Measurements from ENCODE around the gene EPHX1. TPM values are rescaled to one million over a fixed set of nuclear protein-coding genes. Genes with fewer than 3 reads are reported as not detected.
"Not testable (repeated sequence)": the region's sequence is repeated elsewhere in the genome, so short reads cannot be mapped to it uniquely, and the experiment has no call there.

Gene EPHX1
- total RNA-seq: 7.1 and 12.4 TPM in 2 replicates

DNA sequence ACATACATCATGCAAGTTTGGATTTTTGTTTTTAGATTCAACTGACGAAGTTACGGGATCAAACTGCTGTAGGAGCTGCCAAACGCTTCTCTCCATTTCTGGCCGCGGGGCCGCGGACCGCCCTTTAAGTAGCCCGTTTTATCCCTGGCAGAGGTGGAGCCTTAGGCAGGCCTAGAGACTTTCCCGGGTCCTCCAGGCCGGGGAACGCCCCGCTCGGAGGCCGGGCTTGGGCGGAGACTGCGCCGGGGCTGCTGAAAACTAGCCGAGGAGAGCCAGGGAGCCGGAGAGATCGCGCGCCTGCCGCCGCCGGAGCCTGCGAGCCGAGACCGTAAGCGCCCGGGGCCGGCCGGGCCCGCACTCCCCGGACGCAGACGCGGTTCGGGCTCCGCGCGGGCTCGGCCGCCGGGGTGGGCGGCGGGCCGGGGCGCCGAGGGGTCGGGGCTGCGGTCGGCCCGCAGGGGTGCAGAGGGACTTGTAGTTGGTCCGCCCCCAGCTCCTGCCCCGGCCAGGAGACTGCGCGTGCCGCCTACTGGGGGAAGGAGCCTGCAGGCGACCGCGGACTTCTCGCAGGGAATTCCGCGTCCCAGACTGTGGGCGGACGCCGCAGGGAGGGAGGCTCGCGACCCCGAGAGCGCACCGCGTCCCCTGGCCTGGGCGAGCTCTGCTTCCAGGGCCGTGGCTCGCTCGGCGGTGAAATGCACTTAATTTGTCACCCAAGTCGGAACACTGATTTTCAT is at the start of gene EPHX1:
EPHX1 (plus strand) TSS at position 283 of the 737 bp plus-strand sequence. CDS start 18,606 bp downstream, outside the sequence.
- peak; percentile 48 for DNase-seq (ENCODE audit: low read depth, low spot score)

DNA sequence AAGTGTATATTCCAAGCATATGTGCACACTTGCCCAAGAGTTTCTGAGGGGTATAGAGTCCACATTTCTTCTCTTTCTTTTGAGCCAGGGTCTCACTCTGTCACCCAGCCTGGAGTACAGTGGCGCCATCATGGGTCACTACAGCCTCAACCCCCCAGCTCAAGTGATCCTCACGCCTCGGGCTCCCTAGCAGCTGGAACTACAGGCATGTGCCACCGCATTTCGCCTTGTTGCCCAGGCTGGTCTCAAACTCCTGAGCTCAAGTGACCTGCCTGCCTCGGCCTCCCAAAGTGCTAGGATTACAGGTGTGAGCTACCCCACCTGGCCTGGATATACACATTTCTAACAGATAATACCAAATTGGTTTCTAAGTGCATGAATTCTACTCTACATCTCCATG is 49.4 kb upstream of the EPHX1 start:
- DNase-seq (ENCODE audit: low read depth, low spot score): no peak

DNA sequence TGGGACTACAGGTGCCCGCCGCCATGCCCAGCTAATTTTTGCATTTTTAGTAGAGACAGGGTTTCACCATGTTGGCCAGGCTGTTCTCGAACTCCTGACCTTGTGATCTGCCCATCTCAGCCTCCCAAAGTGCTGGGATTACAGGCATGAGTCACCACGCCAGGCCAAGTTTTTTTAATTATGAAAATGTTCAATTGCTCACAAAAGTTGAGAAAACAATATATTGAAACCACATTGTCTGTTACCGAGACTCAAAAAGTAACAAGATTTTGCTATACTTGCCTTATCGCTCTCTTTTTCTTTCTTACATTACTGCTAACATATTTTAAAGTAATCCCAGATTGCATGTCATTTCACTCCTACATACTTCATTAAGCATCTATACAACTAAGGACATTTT is 48.5 kb upstream of the EPHX1 start:
- DNase-seq (ENCODE audit: low read depth, low spot score): not testable (repeated sequence)

DNA sequence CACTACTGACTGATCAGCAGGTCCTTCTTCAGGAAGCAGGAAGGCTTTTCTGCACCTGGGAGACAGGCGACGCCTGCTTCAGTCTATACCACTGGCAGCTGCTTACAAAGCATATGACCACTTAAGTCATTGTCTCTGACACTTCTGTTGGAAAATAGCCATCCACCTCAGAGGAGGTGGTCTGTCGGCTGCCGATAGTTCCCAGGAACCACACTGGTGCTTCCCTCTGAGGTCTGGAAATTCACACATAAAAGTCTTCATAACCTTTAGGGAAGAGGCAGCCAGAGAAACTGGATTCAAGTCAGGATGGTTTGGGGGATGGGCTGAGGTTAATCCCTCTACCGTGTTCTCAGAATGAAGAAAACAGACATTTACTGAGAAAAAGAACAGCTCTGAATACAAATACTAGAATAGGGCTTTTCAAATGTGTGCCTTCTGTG is 47.9 kb upstream of the EPHX1 start:
- no peak for DNase-seq (ENCODE audit: low read depth, low spot score)

DNA sequence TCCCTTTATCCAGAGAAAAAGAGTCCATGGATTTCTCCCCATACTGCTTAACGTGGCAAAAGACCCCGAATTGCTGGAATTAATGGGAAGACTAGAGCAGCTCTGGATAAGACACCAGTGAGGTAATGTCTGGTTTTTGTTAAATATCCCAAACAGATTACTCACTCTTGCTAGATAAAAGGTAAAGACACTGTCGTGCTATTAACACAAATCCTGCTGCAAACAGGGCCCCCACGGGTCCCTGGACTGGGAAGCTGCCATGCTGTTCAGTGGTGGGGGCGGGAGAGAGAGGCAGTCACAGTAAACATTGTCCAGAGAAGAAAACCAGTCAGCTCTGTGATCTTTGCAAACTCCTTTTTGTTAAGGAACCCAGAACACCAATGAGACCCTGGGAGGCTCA is 47.5 kb upstream of the EPHX1 start:
- DNase-seq (ENCODE audit: low read depth, low spot score): no peak

DNA sequence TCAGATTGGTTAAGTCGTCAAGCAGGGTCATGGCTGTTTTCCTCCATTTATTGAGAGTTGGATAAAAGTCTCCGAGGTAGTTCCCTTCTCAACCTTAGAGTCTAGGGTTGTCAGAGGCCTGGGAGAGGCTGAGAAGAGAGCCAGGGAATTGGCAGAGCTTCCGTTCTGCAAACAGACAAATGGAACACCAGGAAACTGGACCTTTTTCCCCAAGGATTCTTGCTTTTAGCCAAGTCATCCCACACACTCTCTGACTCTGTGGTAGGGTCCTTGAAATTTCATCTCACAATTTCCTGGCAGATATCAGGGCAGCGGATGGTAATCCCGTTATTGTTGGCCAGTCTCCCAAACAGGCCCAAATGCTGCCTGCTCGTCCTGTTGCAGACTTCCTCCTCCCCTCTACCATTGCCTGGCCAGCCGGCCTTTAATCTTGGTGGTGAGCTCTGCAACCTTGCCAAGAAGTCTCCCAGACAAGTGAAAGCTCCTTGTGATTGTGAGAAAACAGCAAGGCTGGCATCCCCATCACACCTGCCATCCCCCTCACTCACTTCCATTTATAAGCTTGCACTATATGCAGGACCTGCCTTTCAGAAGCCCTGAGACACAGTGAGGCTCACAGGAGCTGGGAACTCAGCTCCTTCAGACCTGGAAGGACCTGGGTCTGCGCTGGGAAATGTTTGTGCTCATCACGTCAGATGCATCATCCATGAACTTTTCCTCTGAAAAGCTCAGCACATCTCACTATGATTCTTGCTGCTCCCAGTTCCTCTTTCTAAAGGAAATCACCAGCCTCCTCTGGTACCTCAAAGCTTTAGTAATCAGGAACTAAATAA is 46.0 kb upstream of the EPHX1 start:
- peak; percentile 73 for DNase-seq (ENCODE audit: low read depth, low spot score)

DNA sequence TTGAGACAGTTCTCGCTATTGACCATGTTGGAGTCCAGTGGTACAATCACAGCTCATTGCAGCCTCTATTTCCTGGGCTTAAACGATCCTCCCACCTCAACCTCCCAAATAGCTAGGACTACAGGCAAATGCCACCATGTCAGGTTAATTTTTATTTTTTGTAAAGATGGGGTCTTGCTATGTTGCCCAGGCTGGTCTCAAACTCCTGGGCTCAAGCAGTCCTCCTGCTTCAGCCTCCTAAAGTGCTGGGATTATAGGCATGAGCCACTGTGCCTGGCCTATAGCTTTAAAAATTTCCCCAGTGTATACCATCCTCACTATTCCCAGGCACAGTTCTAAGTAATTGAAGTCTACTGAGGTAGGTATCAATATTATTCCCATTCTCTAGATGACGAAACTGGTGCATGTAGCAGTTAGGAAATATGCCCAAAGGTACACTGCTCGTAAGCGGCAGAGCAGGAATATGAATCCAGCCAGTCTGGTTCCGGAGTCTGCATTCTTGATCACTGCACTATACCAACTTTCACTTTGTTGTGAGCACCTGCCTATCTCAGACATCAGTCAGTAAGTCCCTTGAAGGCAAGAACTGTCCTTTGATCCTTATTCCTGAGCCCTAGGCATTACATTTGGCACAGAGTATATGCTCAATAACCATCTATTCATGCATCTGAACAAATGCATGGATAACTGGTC is 43.8 kb upstream of the EPHX1 start:
- DNase-seq (ENCODE audit: low read depth, low spot score): no peak

DNA sequence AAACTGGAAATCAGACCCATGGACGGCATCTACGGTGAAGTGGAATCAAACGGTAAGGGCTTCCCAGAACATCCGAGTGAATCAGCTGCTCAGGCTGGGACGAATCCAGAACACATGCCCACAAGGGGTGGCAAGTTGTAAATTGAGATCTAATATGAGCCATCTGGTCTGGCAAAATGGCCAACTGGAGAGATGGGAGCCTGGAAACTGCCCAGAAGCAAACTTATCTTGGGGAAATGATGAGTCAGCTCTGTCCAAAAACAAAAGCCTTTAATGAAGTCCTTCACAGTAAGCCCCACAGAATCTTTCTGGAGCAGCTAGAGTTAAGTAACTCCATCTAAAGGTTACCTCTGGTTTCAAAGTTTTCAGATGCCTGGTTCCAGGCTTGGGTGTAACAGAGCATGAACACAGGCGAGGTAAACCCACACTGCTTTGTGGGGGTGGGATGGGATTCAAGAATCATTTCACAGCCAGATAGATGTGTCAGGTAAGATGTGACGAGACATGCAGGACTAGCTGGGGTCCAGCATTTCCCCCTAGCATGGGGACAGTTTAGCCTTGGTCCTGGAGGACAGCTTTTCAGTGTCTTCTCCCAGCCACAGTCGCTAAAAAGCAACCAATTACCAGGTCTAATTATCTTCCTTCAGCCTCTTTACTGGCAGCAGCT is 42.8 kb upstream of the EPHX1 start:
- peak; percentile 51 for DNase-seq (ENCODE audit: low read depth, low spot score)

DNA sequence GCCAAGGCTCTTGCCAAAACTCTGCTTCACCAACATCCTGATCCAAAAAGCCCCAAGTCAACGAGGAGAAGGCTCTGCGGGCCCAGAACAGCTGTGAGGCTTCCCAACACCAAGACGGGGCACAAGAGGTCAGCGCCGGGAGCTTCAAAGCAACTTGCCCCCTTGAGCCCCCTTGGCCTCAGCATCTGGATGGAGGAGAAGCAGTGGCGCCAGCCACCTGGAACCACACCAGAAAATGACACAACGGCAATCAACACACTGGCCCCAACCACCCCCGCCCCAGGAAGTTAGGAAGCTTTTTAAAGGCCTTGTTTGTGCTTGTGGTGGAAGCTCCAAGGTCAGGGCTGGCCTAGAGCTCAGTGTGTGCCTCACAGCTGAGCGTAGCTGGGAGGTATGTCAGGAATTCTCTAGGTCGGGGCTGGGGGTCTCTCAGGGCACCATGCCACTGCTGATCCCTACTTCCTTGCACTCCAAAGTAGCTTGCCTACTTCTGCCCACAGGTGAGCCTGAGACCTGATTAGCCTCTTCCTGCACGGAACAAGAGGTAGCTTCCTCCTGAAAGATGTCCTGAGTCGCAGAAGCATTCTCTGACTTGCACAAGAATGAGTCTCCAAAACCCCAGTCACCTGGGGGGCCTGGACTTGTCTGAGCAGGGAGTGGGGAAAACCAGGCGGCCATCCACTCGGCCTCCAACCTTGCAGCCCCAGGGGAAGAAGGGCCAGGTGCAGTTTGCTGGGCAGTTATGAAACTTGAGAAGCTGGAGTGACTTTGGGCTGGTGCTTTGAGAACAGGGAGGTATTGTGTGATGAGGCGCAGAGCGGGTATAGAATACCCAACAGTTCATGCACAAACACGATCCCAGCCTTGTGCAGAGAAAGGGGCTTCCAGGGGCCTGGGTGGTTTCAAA is 42.0 kb upstream of the EPHX1 start:
- DNase-seq (ENCODE audit: low read depth, low spot score): no peak

DNA sequence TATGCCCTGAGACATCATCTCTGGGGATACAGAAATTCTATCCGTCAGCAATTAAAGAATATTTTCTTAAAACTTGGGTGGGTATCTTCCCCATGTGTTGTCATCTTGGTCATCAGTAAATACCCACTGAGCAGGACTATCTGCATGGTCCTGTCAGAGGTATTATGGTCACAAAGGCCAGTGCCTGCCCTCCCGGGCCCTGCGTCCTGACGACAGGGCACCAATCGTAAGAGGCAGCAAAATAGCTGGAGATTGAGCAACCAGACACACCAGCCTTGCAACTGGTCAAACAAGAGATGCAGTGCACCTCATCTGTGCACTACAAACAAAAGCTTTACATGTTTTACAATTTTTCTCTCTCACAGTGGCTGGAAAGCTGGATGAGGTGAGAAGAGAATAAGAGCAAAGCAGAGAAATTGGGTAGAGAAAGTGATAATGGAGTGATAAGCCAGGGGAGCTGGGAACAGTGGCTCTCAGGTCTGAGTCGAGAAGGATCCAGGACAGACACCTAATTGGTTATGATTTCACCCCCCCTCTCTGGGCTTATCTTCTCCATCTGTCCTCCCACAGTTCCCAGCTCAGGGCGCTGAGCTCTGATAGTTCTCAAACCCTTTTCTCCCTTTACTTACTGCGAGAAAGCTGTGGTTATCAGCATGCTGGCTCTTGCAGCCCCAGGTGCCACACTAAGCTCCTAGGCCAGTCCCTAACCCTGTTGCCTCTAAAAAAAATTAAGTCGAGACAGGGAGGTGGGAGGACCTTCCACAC is 41.1 kb upstream of the EPHX1 start:
- DNase-seq (ENCODE audit: low read depth, low spot score): no peak

DNA sequence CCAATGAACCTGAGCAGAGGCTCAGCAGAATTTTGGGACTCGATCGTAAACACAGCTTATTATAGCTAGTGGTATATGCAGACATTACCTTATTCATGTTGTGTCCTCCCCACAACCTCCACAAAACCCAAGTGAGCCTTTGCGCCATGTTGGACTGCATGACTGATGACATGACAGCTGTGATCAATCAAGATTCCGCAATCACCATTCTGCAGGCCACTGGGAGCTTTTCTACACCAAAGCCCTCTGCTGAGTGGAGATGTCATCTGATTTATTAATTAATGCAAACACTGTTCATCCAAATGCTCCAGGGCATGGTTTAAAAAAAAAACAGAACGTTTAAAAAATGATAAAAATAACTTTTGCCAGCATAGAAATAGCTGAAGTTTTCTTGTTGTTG is 40.2 kb upstream of the EPHX1 start:
- no peak for DNase-seq (ENCODE audit: low read depth, low spot score)

DNA sequence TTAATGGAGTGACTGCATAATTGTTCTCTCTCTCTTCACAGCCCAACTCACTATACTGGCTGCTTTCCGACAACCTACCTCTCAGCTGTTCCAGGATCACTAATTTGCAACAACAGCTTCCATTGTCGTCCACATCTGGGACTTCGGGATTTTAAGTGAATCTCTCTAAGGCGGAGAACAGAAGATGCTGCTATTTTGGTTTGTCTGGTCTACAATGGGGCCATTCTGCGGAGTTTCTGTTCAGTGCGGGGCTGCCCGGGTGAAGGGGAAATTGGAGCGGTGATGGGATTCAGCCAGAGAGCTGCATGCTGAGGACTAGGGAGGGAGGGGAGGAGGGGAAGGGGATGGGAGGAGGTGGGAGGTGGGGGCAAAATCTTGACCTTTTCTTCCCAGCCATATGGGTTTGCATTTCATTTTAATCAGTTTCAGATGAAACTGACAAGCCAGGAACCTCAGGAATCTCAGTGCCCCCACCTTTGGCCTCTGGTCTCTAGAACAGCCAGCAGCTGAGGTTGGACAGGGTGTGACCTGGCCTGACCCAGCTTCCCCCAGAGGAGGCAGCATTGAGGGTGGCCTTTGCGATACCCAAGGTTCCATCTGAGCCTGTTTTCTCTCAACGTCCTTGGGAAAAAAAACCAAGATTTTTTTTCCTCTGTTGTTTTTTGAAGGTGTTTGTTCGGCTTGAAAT is 39.2 kb upstream of the EPHX1 start:
- no peak for DNase-seq (ENCODE audit: low read depth, low spot score)

DNA sequence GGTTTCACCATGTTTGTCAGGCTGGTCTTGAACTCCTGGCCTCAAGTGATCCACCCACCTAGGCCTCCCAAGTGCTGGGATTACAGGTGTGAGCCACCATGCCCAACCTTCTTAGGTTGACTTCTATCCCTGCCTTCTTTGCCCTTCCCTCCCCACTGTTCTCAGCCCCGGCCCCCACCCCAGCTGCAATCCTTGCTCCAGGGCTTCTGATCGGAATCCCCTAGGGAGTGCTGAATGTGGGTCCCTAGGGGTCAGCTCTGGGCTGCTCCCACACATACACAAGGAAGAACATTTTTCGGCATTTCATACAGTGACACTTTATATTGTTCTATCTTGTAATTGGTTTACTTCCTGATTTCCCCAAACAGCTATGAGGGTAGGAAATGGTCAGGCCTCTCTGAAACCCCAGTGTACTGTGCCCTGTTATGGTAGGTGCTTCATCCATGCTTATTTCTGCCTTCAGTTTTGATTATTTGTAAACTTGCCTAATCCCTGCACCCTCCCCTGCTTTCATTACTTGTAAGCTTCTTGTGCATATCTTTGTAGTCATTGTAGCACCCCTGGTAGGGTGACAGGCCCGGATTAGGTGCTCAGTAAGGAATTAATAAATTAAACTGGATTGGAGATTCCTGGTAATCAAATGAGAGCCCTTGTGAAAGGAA is 38.1 kb upstream of the EPHX1 start:
- DNase-seq (ENCODE audit: low read depth, low spot score): no peak

DNA sequence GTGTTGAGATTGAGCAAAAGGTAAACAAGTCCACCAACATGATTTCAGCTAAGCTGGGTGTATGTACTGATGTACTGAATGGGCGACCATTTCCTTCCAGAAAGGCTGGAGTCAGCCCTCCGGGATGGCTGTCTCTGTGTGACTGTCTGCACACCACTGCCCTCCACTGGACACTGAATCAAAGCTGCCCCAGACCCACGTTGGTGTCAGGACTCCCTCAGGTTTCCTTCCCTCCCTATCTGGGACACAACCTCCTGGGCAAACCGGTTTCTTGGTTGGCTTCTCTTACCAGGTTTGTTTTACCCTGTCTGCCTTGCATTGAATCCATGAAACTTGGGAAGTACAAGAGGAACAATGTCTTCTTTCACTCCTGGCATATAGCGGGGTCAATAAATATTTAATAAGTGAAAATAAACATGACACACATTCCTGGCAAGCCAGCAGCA is 37.6 kb upstream of the EPHX1 start:
- peak; percentile 60 for DNase-seq (ENCODE audit: low read depth, low spot score)

DNA sequence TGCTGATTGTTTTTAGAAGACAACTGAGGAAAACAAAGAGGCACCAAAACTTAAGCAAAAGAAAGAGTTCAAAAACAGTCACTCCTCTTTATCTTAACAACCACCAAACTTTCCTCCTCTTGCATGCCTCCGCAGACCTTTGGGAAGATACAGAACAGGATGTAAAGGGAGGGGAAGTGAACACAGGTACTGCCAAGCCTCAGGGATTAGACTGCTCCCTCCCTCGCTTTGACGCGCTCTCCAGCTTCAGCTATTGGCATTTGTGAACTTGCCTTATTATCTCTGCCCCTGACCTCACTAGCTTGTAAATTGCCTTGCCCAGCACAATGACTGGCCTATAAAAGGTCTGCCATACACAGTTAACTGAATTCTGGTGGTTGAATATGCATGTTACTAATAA is 37.1 kb upstream of the EPHX1 start:
- DNase-seq (ENCODE audit: low read depth, low spot score): no peak

DNA sequence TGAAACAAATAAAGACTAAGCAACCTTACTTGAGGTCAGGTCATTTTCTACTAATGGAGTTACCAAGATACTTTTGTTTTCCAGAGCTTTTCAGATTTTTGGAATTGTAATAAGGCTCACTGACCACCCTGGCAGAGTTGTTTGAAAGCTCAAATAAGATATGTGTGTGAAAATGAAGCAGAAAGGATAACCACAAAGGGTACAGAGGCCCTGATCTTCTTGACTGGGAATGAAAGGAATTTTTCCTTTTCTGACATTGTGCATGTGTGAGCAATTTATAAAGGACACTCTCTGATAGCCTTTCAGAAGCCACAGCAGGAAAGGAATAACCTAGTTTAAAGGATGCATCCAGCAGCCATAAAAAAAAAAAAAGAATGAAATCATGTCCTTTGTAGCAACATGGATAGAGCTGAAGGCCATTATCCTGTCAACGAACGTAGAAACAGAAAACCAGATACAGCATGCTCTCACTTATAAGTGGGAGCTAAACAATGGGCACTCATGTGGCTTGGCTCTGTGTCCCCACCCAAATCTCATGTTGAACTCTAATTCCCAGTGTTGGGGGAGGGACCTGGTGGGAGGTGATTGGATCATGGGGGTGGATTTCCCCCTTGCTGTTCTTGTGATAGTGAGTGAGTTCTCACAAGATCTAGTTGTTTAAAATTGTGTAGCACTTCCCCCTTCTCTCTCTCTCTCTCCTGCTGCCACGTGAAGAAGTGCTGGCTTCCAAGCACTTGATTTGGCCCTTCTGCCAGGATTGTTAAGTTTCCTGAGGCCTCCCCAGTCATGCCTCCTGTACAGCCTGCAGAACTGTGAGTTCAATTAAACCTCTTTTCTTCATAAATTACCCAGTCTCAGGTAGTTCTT is 35.4 kb upstream of the EPHX1 start:
- no peak for DNase-seq (ENCODE audit: low read depth, low spot score)

DNA sequence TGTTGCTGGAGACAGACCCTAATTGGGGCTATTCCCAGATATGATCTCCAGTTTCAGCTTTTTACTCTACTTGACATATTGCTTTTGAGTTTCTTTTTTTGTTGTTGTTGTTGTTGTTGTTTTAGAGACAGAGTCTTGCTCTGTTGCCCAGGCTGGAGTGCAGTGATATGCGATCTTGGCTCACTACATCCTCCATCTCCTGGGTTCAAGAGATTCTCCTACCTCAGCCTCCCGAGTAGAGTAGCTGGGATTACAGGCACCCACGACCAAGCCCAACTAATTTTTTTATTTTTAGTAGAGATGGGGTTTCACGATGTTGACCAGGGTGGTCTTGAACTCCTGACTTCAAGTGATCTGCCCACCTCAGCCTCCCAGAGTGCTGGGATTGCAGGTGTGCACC is 33.6 kb upstream of the EPHX1 start:
- no peak for DNase-seq (ENCODE audit: low read depth, low spot score)
